HG02610 (cell line): Measurements from ENCODE around the gene NDUFAF5.
"Not testable (repeated sequence)": the region's sequence is repeated elsewhere in the genome, so short reads cannot be mapped to it uniquely, and the experiment has no call there.

Experiments
- ATAC-seq: cut with Tn5 transposase; IDR thresholded peaks from one replicate; pipeline ENCODE4 v1.9.1; 2021; ENCODE audit warnings: mild to moderate bottlenecking, moderate library complexity; ENCODE audit not compliant: unreplicated experiment

Gene NDUFAF5

GRCh38 chr20:13784893-13785715, at the start of gene NDUFAF5, which contains the start of gene ESF1:
Gene NDUFAF5, plus strand, starts transcription at chr20:13785028. Its CDS starts 41 bp downstream, at chr20:13785069.
Gene ESF1, minus strand, starts transcription at chr20:13784919. Its CDS starts 1,779 bp downstream, at chr20:13783140.
- peak; percentile 97 for ATAC-seq

GRCh38 chr20:13735826-13736225, 49.0 kb upstream of the NDUFAF5 start:
- ATAC-seq: no peak

GRCh38 chr20:13736436-13737191, 48.2 kb upstream of the NDUFAF5 start:
- ATAC-seq: no peak

- ATAC-seq: not testable (repeated sequence)
Observed at GRCh38 chr20:13738187-13738586, 46.6 kb upstream of the NDUFAF5 start.

GRCh38 chr20:13739731-13740649, 44.8 kb upstream of the NDUFAF5 start:
- ATAC-seq: no peak

- ATAC-seq: no peak
Observed at GRCh38 chr20:13741879-13742278, 42.9 kb upstream of the NDUFAF5 start.

- no peak for ATAC-seq
Observed at GRCh38 chr20:13744352-13744751, 40.5 kb upstream of the NDUFAF5 start.

GRCh38 chr20:13745784-13746183, 39.0 kb upstream of the NDUFAF5 start:
- no peak for ATAC-seq

- ATAC-seq: no peak
Observed at GRCh38 chr20:13749811-13750210, 35.0 kb upstream of the NDUFAF5 start.

- no peak for ATAC-seq
Observed at GRCh38 chr20:13753436-13754036, 31.3 kb upstream of the NDUFAF5 start.

GRCh38 chr20:13755809-13756208, 29.0 kb upstream of the NDUFAF5 start:
- ATAC-seq: no peak

GRCh38 chr20:13756551-13756950, 28.3 kb upstream of the NDUFAF5 start:
- ATAC-seq: no peak

- ATAC-seq: no peak
Observed at GRCh38 chr20:13758884-13759283, 25.9 kb upstream of the NDUFAF5 start.

- ATAC-seq: not testable (repeated sequence)
Observed at GRCh38 chr20:13760451-13760946, 24.3 kb upstream of the NDUFAF5 start.

- no peak for ATAC-seq
Observed at GRCh38 chr20:13765299-13765698, 19.5 kb upstream of the NDUFAF5 start.

- no peak for ATAC-seq
Observed at GRCh38 chr20:13765868-13766416, 18.9 kb upstream of the NDUFAF5 start.

GRCh38 chr20:13770141-13770540, 14.7 kb upstream of the NDUFAF5 start:
- ATAC-seq: no peak

- no peak for ATAC-seq
Observed at GRCh38 chr20:13771853-13772453, 12.9 kb upstream of the NDUFAF5 start.

- no peak for ATAC-seq
Observed at GRCh38 chr20:13772529-13772928, 12.3 kb upstream of the NDUFAF5 start.

GRCh38 chr20:13775867-13776266, 9.0 kb upstream of the NDUFAF5 start:
- no peak for ATAC-seq
